ENCODE measurements around the gene SPTBN1. TPM values are rescaled to one million over a fixed set of nuclear protein-coding genes. Genes with fewer than 3 reads are reported as not detected.

SPTBN1 gene
- total RNA-seq, 2 donors from 2014 or later = 117 to 135 TPM

DNA sequence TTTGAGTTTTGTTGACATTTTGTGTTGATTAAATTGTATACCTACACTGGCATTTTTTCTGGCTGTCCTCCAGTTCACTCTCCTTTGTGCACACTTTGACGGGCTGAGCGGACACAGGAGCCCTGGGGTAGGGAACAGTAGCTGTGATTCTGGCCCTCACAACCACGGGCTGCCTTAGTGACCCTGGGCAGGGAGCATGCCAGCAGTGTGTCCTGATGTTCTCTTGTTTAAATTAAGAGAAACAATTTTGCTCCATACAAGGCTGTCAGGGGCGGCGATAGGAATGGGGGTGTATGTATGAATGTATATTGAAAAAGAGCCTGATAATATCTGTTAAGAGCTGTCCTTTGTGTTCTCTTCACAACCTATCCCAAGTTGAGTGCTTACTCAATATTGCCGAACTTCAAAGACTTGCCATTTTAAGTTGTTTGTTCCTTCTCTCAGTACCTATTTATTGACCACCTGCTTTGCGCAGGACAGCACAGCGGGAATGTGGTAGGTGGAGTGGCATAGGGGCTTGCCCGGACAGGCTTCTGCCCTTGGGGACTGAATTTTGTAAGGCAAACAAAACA is 163.6 kb downstream of the SPTBN1 start:
- no peaks in the 10 kb centered on the region for H3K9me3 Mint-ChIP-seq
- ATAC-seq (no peak), DNase-seq (ENCODE audit: low spot score in 2 of 2) (no peak)
- peaks cover 20 to 54% of the 10 kb centered on the region in 2 donors for H3K36me3 Mint-ChIP-seq
- H3K27ac Mint-ChIP-seq = peak overlapping the region in 1 of 2 donors; percentile 29

DNA sequence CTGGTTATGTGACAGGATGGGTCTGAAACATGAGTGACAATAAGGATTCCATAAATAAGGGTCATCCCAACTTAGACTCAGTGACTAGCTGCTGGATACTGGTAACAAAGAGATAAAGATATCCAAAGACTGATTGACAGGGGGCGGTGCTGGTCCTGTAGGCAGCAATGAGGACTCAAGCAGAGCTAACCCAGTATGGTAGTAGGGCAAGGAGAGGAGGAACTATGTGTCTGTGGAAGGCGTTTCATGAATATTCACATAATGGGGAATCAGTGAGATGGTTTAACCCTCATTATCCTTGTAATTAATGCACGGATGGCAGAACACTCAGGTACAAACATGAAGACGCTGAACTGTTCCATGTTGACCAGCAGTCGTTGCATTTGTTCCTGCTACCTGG is 164.8 kb downstream of the SPTBN1 start:
- Mint-ChIP-seq H3K27ac (peak overlapping the region in 1 of 2 donors; percentile 8), H3K36me3 (peaks cover 20 to 58% of the 10 kb centered on the region in 2 donors), H3K9me3 (no peaks in the 10 kb centered on the region)
- DNase-seq (ENCODE audit: low spot score in 2 of 2) (no peak), ATAC-seq (no peak)

DNA sequence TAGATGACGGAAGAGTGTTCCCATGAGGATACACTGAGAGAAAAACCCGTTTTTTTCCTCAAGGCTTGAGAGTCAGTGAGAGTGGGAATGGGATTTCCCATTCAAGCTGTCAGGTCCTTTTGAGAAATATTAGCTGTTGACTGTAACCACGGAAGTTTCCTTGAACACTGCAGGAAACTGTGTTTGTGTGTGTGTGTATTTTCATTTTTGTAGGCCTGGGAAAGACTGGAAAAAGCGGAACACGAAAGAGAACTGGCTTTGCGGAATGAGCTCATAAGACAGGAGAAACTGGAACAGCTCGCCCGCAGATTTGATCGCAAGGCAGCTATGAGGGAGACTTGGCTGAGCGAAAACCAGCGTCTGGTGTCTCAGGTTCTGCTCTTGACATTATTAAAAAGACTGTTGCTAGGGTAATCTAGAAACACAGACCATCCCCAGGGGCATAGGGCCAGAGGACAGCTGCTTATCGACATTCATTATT is 168.5 kb downstream of the SPTBN1 start:
- no peak for DNase-seq (ENCODE audit: low spot score in 2 of 2)
- no peaks in the 10 kb centered on the region for H3K9me3 Mint-ChIP-seq
- ATAC-seq = no peak
- peaks cover 24 to 62% of the 10 kb centered on the region in 2 donors for H3K36me3 Mint-ChIP-seq
- no peak overlapping the region for H3K27ac Mint-ChIP-seq

DNA sequence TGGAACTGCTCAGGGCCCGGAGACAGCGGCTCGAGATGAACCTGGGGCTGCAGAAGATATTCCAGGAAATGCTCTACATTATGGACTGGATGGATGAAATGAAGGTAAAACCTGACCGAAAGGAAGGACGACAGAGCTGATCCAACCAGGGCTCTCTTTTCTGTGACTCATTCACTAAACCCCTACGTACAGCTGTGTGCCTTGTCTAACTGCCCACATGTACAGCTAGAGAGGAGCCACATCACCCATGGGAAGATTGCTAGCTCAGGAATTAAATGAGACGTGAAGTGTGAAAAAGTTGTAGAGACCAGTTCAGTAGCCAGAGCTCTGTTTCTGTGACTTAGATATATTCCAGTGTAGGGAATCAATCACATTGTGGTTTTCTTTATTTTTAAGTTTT is 170.0 kb downstream of the SPTBN1 start:
- H3K36me3 Mint-ChIP-seq = peaks cover 23 to 59% of the 10 kb centered on the region in 2 donors
- no peaks in the 10 kb centered on the region for H3K9me3 Mint-ChIP-seq
- ATAC-seq (no peak), DNase-seq (ENCODE audit: low spot score in 2 of 2) (no peak)
- H3K27ac Mint-ChIP-seq = peak overlapping the region; percentile 3 to 69

DNA sequence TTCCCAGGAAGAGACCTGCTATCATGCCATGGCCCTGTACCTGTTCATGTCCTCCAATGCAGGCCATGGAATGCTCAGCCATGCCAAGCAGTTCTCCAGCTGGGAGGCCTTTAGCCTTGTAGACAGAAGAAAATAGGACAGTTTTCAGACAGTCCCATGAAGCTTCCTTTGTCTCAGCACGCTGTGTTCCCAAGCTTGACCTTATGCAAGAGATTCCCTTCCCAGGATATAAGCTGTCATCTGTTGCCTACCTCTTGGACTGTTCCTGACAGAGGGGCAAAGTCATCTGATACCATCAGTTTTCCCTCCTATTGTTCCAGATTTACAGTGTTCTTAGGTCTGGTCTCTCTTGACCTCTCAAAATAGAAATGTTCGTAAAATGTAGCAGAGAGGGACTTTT is 170.8 kb downstream of the SPTBN1 start:
- no peaks in the 10 kb centered on the region for H3K9me3 Mint-ChIP-seq
- no peak for ATAC-seq
- DNase-seq (ENCODE audit: low spot score in 2 of 2) = no peak
- H3K27ac Mint-ChIP-seq = peak overlapping the region; percentile 3 to 69
- peaks cover 24 to 58% of the 10 kb centered on the region in 2 donors for H3K36me3 Mint-ChIP-seq

DNA sequence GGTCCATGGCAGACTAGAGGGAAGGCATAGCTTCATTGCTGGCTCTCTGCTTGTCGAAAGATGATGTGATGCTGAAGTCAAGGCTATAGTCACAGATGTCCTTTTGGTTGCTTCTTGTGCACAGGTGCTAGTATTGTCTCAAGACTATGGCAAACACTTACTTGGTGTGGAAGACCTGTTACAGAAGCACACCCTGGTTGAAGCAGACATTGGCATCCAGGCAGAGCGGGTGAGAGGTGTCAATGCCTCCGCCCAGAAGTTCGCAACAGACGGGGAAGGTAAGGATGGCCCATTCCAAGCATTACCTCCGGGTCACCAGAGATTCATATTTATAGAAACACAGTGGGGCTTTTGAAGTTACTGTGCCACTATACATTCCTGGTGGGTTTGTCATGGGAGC is 171.8 kb downstream of the SPTBN1 start:
- Mint-ChIP-seq H3K36me3 (peaks cover 24 to 55% of the 10 kb centered on the region in 2 donors), H3K27ac (peak overlapping the region in 1 of 2 donors; percentile 44), H3K9me3 (no peaks in the 10 kb centered on the region)
- DNase-seq (ENCODE audit: low spot score in 2 of 2) (no peak), ATAC-seq (no peak)

DNA sequence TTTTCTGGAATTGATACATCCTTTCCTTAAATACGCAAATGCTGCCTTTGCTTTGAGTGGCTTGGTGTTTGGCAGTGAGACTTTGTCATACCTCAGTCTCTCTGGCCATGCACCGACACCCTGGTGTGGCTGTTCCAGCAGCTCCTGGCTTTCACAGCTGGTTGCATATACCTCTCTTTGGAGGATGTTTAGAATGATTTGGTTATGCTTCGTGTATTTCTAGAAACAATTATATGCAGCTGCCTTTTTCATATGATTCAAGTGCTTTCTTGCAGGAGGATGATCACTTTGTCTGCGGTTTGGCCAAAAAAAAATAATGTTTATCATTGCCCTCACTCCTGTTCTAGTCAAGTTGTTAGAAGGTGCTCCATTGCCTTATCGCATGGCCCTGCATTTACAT is 172.3 kb downstream of the SPTBN1 start:
- Mint-ChIP-seq H3K36me3 (peaks cover 24 to 57% of the 10 kb centered on the region in 2 donors), H3K9me3 (no peaks in the 10 kb centered on the region), H3K27ac (peak overlapping the region in 1 of 2 donors; percentile 52)
- no peak for DNase-seq (ENCODE audit: low spot score in 2 of 2)
- no peak for ATAC-seq

DNA sequence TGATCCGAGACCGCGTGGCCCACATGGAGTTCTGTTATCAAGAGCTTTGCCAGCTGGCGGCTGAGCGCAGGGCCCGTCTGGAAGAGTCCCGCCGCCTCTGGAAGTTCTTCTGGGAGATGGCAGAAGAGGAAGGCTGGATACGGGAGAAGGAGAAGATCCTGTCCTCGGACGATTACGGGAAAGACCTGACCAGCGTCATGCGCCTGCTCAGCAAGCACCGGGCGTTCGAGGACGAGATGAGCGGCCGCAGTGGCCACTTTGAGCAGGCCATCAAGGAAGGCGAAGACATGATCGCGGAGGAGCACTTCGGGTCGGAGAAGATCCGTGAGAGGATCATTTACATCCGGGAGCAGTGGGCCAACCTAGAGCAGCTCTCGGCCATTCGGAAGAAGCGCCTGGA is 172.8 kb downstream of the SPTBN1 start:
- ATAC-seq (no peak), DNase-seq (ENCODE audit: low spot score in 2 of 2) (no peak)
- Mint-ChIP-seq H3K27ac (peak overlapping the region; percentile 52 to 86), H3K36me3 (peaks cover 24 to 55% of the 10 kb centered on the region in 2 donors), H3K9me3 (no peaks in the 10 kb centered on the region)

DNA sequence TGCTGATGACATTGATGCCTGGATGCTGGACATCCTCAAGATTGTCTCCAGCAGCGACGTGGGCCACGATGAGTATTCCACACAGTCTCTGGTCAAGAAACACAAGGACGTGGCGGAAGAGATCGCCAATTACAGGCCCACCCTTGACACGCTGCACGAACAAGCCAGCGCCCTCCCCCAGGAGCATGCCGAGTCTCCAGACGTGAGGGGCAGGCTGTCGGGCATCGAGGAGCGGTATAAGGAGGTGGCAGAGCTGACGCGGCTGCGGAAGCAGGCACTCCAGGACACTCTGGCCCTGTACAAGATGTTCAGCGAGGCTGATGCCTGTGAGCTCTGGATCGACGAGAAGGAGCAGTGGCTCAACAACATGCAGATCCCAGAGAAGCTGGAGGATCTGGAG is 173.3 kb downstream of the SPTBN1 start:
- Mint-ChIP-seq H3K36me3 (peaks cover 24 to 57% of the 10 kb centered on the region in 2 donors), H3K9me3 (no peaks in the 10 kb centered on the region), H3K27ac (peak overlapping the region in 1 of 2 donors; percentile 52)
- ATAC-seq (no peak), DNase-seq (ENCODE audit: low spot score in 2 of 2) (no peak)

DNA sequence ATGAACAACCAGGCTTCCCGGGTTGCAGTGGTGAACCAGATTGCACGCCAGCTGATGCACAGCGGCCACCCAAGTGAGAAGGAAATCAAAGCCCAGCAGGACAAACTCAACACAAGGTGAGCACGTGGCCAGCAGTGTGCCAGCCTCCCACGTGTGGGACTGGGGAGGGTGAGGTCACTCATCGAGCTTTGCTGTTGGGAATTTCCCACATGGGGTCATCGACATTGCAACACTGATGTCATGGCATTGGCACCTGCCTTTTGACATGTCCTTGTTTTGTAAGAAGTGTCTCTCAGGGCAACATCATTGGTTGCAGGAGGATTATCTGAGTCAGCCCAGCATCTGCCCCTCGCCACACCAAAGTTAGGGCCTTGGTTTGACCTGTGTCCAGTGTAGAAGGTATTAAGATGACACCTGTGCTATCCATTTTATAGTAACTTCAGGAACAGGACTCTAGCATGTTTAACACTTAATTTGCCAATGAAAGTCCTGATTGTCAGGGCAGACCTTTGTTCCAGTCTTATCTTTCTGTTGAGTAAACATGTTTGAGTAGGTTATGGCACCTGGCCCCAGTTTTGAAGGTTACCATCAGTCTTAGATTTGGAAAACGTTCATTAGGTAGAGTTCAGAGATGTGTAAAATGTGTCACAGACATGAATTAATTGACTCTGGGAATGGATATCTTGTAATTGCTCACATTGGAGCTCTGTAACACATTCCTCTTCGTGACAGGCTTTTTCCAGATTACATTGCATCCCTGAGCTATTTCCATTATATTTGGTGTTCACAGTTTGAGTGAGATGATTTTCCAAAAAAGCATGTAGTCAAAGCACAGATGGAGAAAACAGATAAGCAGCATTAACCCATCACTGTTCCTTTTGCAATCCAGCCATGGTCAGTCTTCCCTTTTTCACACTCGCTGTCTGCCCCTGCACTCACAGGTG is 174.1 kb downstream of the SPTBN1 start:
- H3K27ac Mint-ChIP-seq = peak overlapping the region; percentile 65 to 81
- DNase-seq (ENCODE audit: low spot score in 2 of 2) (no peak), ATAC-seq (peak; percentile 55 to 79)
- peaks cover 24 to 60% of the 10 kb centered on the region in 2 donors for H3K36me3 Mint-ChIP-seq
- no peaks in the 10 kb centered on the region for H3K9me3 Mint-ChIP-seq

DNA sequence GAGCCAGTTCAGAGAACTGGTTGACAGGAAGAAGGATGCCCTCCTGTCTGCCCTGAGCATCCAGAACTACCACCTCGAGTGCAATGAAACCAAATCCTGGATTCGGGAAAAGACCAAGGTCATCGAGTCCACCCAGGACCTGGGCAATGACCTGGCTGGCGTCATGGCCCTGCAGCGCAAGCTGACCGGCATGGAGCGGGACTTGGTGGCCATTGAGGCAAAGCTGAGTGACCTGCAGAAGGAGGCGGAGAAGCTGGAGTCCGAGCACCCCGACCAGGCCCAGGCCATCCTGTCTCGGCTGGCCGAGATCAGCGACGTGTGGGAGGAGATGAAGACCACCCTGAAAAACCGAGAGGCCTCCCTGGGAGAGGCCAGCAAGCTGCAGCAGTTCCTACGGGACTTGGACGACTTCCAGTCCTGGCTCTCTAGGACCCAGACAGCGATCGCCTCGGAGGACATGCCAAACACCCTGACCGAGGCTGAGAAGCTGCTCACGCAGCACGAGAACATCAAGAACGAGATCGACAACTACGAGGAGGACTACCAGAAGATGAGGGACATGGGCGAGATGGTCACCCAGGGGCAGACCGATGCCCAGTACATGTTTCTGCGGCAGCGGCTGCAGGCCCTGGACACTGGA is 174.9 kb downstream of the SPTBN1 start:
- H3K9me3 Mint-ChIP-seq = no peaks in the 10 kb centered on the region
- ATAC-seq (no peak), DNase-seq (ENCODE audit: low spot score in 2 of 2) (no peak)
- H3K36me3 Mint-ChIP-seq = peaks cover 24 to 64% of the 10 kb centered on the region in 2 donors
- H3K27ac Mint-ChIP-seq = peak overlapping the region; percentile 65 to 81

DNA sequence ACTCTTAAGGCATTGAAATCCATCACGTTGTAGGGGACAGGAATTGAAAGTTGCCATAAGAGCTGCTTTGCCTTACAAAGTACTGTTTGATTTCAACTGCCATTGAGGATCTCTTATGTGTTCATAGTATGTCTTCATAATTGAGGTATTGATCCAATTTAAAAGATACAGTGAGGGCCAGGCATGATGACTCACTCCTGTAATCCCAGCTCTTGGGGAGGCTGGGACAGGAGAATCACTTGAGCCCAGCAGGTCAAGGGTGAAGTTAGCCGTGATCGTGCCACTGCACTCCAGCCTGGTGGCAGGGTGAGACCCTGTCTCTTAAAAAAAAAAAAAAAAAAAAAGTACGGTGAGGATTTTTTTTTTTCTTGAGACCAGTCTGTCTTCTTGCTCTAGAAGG is 175.6 kb downstream of the SPTBN1 start:
- Mint-ChIP-seq H3K9me3 (no peaks in the 10 kb centered on the region), H3K27ac (peak overlapping the region in 1 of 2 donors; percentile 86), H3K36me3 (peaks cover 24 to 56% of the 10 kb centered on the region in 2 donors)
- DNase-seq (ENCODE audit: low spot score in 2 of 2) (no peak), ATAC-seq (no peak)

DNA sequence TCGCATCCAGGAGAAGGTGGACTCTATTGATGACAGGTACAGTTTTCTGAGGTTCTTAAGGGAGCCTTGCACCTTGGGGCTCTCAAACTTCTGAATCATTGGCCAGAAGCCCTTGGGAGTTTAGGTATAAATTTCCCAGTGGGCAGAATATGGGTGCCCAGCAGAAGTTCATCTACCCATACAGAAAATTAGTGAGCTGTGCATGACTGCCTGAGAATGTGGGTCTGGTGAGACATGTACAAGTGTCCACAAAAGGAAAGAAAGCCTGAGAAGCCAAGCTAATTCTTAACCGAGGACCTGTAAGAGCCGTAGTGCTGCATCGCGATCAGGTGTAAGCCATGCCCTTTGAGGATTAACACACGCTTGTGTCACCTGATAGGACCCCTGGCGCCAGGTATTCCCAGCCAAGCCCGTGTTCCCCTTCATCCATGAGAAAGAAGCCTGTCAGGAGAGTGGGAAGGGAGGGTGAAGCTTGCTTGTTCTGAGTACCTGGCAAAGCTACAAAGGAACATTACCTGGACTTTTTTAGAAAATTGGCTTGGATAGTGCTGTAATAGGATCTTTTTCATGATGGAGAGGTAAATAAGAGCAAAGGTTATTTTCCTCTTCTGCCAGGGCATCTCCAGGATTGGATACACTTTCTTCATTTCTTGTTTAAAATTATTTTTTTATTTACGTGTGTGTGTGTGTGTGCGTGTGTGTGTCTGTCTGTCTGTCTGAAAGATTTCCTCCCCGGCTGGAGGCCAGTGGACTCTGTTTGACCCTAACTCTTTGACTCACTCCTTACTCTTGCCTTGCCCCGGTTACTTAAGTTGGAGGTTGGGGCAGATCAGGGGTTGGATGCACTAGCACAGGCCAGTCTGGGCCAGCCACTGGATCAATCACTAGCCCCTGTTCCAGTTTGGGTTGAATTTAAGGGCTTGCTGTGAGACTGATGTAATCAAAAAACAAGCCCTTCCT is 176.9 kb downstream of the SPTBN1 start:
- ATAC-seq (no peak), DNase-seq (ENCODE audit: low spot score in 2 of 2) (no peak)
- Mint-ChIP-seq H3K9me3 (no peaks in the 10 kb centered on the region), H3K36me3 (peaks cover 24 to 54% of the 10 kb centered on the region in 2 donors), H3K27ac (peak overlapping the region; percentile 14 to 86)

DNA sequence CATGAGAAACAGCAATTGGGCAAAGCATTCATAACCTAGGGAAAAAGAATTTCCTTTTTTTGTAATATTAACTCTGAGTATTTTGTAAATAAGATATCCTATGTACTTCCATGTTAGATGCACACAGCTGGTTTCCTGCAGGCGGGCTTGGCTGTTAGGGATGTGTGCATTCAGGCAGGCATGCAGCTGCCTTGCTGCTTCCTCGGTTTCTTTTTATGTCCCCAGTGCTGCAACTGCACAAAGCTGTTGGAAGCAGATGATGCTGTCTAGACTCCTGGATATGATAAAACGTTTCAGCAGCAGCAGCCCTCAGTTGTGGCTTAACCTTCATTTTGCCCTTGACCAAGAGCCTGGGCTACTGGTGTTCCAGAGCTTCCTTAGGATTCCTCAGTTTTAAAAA is 177.9 kb downstream of the SPTBN1 start:
- Mint-ChIP-seq H3K36me3 (peaks cover 19 to 54% of the 10 kb centered on the region in 2 donors), H3K9me3 (no peaks in the 10 kb centered on the region), H3K27ac (peak overlapping the region; percentile 81 to 87)
- ATAC-seq (no peak), DNase-seq (ENCODE audit: low spot score in 2 of 2) (no peak)

DNA sequence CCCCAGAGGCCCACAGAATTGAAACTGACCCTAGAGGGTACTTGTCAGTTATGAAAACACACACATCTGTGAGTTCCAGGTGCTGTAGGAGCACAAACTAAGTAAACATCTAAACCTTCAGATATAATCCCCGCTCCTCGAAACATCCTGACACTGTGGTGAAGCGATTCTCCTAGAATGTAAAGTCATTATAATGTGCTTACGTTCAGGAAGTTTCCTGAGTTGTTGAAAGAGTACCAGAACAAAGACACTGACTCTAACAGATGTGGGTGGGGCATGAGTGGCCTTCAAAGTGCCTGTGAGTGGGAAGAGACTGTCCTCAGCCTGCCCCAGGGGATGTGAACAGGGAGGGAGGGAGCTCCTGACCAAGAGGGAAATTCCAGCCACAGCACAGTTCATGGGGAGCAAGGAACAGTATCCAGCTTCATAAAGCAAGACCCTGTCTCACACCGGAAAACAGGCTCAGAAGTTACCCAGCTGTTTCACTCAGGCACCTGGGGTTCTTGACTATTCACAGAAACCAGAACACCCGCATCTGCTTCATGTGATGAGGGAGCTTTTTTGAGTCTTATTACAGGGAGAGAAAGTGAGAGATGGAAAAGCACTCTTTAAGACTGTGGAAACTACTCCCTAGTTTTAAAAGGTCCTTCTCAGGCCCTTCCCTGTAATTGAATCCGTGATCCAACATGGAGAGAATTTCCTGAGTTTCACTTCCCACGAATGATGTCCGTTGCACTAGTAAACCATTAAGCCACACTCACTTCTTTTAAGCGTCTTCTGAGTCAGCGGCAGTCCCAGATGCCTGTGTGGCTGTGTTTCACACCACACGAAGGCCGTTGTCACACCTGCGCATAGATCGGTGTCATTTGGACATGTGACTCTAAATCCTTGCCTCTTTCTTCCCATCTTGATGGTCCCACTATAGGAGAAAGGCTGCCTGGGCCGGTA is 178.7 kb downstream of the SPTBN1 start:
- H3K9me3 Mint-ChIP-seq = no peaks in the 10 kb centered on the region
- peak overlapping the region; percentile 81 to 87 for H3K27ac Mint-ChIP-seq
- H3K36me3 Mint-ChIP-seq = peaks cover 13 to 52% of the 10 kb centered on the region in 2 donors
- ATAC-seq (peak; percentile 68 to 77), DNase-seq (ENCODE audit: low spot score in 2 of 2) (peak in 1 of 2 donors; percentile 19)
